Choroid plexus epithelial cell (primary cell): ENCODE data around the gene CEP68.

Experiments
- DNase-seq: peaks from one replicate; pipeline ENCODE4 v3.0.0-alpha.2; 2010; ENCODE audit warnings: low read depth
- H3K4me3 ChIP-seq: 2 replicates; pipeline ENCODE4 v1.5.1; 2011; ENCODE audit warnings: low read depth, mild to moderate bottlenecking, control low read depth, low read length, moderate library complexity
- CTCF ChIP-seq: conservative IDR thresholded peaks from 2 replicates; pipeline ENCODE4 v1.5.1; 2011; ENCODE audit warnings: low read depth, mild to moderate bottlenecking, control low read depth, inconsistent platforms, low read length, moderate library complexity

CEP68 gene

DNA sequence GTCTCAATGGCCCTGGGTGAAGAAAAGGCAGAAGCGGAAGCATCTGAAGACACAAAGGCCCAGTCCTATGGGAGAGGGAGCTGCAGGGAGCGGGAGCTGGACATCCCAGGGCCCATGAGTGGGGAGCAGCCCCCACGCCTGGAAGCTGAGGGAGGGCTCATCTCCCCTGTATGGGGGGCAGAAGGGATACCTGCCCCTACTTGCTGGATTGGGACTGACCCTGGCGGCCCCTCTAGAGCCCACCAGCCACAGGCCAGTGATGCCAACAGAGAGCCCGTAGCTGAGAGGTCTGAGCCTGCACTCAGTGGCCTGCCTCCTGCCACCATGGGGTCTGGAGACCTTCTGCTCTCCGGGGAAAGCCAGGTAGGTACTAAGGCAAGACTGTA, 13.2 kb downstream of the CEP68 start:
- DNase-seq, result no peak
- H3K4me3 ChIP-seq, result no peak overlapping the region
- no peak for TF ChIP-seq CTCF

DNA sequence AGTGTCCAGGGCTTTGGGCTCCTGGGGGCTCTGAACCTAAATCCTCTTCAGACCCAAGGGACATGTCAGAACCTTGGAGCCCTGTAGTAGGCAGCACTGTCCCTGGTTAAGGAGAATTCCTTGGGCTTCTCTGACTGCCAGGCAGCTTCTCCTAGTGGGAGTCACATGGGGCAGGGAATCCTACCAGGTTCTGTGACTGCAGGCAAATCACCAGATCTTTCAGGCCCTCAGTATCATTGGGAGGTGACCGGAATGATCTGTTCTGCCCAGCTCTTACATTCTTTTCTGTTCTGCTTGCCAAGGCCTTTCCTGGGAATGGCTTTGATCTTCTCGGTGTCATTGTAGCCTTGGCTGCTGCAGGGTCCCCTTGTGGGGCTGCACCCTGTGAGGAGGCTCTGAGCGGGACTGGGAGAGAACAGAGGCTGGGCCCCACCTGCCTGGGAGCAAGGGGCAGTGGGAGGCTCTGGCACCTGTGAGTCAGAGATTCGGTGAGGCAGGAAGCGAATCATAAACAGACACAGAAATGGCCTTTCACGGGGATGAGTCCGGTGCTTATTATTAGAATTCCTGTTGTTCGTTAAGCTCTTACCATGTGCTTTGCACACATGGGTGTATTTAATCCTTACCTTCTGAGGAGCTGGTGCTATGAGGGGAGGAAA, 14.1 kb downstream of the CEP68 start:
- H3K4me3 ChIP-seq, result no peak overlapping the region
- peak; percentile 45 for TF ChIP-seq CTCF
- DNase-seq, result peak; percentile 48

- no peak overlapping the region for H3K4me3 ChIP-seq
- no peak for DNase-seq
- TF ChIP-seq CTCF, result no peak
These were observed 14.6 kb downstream of the CEP68 start for GRCh38 chr2:65070856-65071255.

DNA sequence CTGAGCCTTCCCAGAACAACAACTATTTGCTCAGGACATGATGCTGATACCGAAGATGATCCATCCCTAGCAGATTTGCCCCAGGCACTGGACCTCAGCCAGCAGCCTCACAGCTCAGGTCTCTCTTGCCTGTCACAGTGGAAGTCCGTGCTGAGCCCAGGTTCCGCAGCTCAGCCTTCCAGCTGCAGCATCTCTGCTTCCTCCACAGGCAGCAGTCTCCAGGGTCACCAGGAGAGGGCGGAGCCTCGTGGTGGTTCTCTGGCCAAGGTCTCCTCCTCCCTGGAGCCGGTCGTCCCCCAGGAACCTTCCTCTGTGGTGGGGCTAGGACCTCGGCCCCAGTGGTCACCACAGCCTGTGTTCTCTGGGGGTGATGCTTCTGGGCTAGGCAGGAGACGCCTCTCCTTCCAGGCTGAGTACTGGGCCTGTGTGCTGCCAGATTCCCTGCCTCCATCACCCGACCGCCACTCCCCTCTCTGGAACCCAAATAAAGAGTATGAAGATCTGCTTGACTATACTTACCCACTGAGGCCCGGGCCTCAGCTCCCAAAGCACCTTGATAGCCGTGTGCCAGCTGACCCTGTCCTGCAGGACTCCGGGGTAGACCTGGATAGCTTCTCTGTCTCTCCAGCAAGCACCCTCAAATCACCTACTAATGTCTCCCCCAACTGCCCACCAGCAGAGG, 15.4 kb downstream of the CEP68 start:
- no peak overlapping the region for H3K4me3 ChIP-seq
- DNase-seq, result peak; percentile 52
- TF ChIP-seq CTCF, result peak; percentile 67

DNA sequence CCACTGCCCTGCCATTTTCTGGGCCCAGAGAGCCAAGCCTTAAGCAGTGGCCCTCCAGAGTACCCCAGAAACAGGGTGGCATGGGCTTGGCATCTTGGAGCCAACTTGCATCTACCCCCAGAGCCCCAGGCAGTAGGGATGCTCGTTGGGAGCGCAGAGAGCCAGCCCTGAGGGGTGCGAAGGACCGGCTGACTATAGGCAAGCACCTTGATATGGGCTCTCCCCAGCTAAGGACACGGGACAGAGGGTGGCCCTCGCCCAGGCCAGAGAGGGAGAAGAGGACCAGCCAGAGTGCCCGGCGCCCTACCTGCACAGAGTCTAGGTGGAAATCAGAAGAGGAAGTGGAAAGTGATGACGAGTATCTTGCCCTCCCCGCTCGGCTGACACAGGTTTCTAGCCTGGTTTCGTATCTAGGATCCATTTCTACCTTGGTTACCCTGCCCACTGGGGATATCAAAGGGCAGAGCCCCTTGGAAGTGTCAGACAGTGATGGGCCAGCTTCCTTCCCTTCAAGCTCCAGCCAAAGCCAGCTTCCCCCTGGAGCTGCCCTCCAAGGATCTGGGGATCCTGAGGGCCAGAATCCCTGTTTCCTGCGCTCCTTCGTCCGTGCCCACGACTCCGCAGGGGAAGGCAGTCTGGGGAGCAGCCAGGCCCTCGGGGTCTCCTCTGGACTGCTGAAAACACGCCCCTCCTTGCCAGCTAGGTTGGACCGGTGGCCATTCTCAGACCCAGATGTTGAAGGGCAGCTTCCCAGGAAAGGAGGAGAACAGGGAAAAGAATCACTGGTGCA, 16.2 kb downstream of the CEP68 start:
- H3K4me3 ChIP-seq, result no peak overlapping the region
- no peak for DNase-seq
- no peak for TF ChIP-seq CTCF

DNA sequence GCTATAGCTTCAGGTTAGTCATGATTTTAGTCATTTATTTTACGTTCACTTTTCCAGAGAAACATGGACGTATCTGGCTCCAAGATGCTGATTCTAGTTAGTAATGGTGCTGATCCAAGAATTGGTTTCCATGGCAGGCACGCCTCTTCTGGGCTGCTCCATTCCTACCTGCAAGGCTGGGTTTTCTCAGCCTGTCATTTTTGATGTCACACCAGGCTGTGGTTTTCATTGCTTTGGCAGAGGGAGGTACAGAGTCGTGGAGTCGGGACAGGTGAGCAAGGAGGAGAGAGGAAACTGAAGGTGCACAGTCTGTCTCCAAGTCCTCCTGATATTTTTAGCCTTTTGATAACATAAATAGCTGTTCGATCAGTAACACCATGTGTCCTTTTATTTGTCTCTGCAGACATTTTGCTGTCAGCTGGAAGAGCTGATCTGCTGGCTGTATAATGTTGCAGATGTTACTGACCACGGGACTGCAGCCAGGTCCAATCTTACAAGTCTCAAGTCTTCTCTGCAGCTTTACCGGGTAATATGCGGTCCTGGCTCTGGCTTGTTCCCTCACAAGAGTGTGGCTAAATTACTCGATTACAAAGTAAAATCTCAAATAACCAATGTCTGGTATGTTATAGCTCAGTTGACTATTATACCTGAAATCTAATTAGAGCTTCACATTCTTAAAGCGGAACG, 17.8 kb downstream of the CEP68 start:
- no peak for DNase-seq
- no peak overlapping the region for H3K4me3 ChIP-seq
- no peak for TF ChIP-seq CTCF
